ENCODE results near the gene SHISA9. TPM values are rescaled to one million over a fixed set of nuclear protein-coding genes. Genes with fewer than 3 reads are reported as not detected.

Gene SHISA9
- total RNA-seq, 6 donors from 2014 or later, result 0.13 to 1.7 (median 0.20) TPM; not detected in 2

GRCh38 chr16:13242201-13242600, 340.8 kb downstream of the SHISA9 start:
- WGBS, 2 donors, result 80 to 90% methylated on average over 3 of the region's 3 CpGs
- Histone ChIP-seq H3K9me3 (no peaks in the 10 kb centered on the region), H3K27me3 (no peaks in the 10 kb centered on the region), H3K4me3 (no peak overlapping the region), H3K27ac (no peak overlapping the region), H3K4me1 (no peaks in the 10 kb centered on the region), H3K36me3 (no peaks in the 10 kb centered on the region)
- TF ChIP-seq POLR2A (IDR thresholded peaks at IDR 0.05) (no peak), CTCF (IDR thresholded peaks at IDR 0.05) (no peak)
- DNase-seq, result no peak
- ATAC-seq (ENCODE audit: low FRiP score in 2 of 2), result peak in 1 of 2 donors; percentile 53

GRCh38 chr16:13244770-13245169, 343.4 kb downstream of the SHISA9 start:
- H3K27ac ChIP-seq, result no peak overlapping the region
- no peak overlapping the region for H3K4me3 ChIP-seq
- TF ChIP-seq POLR2A (IDR thresholded peaks at IDR 0.05), result no peak
- no peak for TF ChIP-seq POLR2AphosphoS5 (IDR thresholded peaks at IDR 0.05)
- no peak for TF ChIP-seq EP300 (IDR thresholded peaks at IDR 0.05)
- TF ChIP-seq CTCF (IDR thresholded peaks at IDR 0.05), result no peak
- no peaks in the 10 kb centered on the region for H3K27me3 ChIP-seq
- no peaks in the 10 kb centered on the region for H3K4me1 ChIP-seq
- ATAC-seq (ENCODE audit: low FRiP score in 2 of 2) (no peak), DNase-seq (no peak)
- no peaks in the 10 kb centered on the region for H3K9me3 ChIP-seq
- 84 to 93% methylated on average over 5 of the region's 5 CpGs for WGBS, 2 donors
- no peaks in the 10 kb centered on the region for H3K36me3 ChIP-seq

GRCh38 chr16:13245713-13246377, 344.4 kb downstream of the SHISA9 start:
- H3K4me3 ChIP-seq, result no peak overlapping the region
- ATAC-seq (ENCODE audit: low FRiP score in 2 of 2) (no peak), DNase-seq (no peak)
- TF ChIP-seq POLR2A (IDR thresholded peaks at IDR 0.05) (no peak), EP300 (IDR thresholded peaks at IDR 0.05) (no peak), CTCF (IDR thresholded peaks at IDR 0.05) (no peak), POLR2AphosphoS5 (IDR thresholded peaks at IDR 0.05) (no peak)
- H3K27ac ChIP-seq, result no peak overlapping the region
- H3K27me3 ChIP-seq, result no peaks in the 10 kb centered on the region
- no peaks in the 10 kb centered on the region for H3K9me3 ChIP-seq
- WGBS, 2 donors, result 73 to 82% methylated on average over 6 of the region's 6 CpGs
- no peaks in the 10 kb centered on the region for H3K36me3 ChIP-seq
- H3K4me1 ChIP-seq, result no peaks in the 10 kb centered on the region

GRCh38 chr16:13254998-13255614, 353.7 kb downstream of the SHISA9 start:
- H3K27me3 ChIP-seq, result no peaks in the 10 kb centered on the region
- H3K4me3 ChIP-seq, result no peak overlapping the region
- WGBS, 2 donors, result 62 to 67% methylated on average over 1 of the region's 1 CpG
- no peak for TF ChIP-seq EP300 (IDR thresholded peaks at IDR 0.05)
- TF ChIP-seq CTCF (IDR thresholded peaks at IDR 0.05), result no peak
- no peak for TF ChIP-seq POLR2A (IDR thresholded peaks at IDR 0.05)
- TF ChIP-seq POLR2AphosphoS5 (IDR thresholded peaks at IDR 0.05), result no peak
- ATAC-seq (ENCODE audit: low FRiP score in 2 of 2) (no peak), DNase-seq (no peak)
- no peaks in the 10 kb centered on the region for H3K36me3 ChIP-seq
- H3K9me3 ChIP-seq, result peaks cover 0 to 13% (median 3%) of the 10 kb centered on the region in 4 donors
- no peak overlapping the region for H3K27ac ChIP-seq
- no peaks in the 10 kb centered on the region for H3K4me1 ChIP-seq
